Thyroid gland (tissue), 4 donors: ENCODE data around the gene LRP8.

Experiments used
- CTCF ChIP-seq, 6 experiments: fragments of 200-600 bp in 3 of 6; fragments of 450-650 bp in 3 of 6; sonication (generic) in 3 of 6; IDR thresholded peaks; one replicate each; pipeline ENCODE4 v1.5.1; 2016 to 2019; ENCODE audit warnings: antibody characterized with exemption in 6 of 6, mild to moderate bottlenecking in 2 of 6, inconsistent platforms in 1 of 6, moderate library complexity in 1 of 6
- POLR2A ChIP-seq, 2 donors: fragments of 450-650 bp; IDR thresholded peaks; one replicate each; pipeline ENCODE4 v1.6.1; 2017; ENCODE audit warnings: antibody characterized with exemption in 2 of 2, mild to moderate bottlenecking in 2 of 2, moderate library complexity in 1 of 2

GRCh38 chr1:53306168-53306567 is 21.7 kb downstream of the LRP8 start:
- no peak for TF ChIP-seq CTCF (IDR thresholded peaks at IDR 0.05)
- TF ChIP-seq POLR2A (IDR thresholded peaks at IDR 0.05): no peak
